ENCODE results near the gene PTPRN2. TPM values are rescaled to one million over a fixed set of nuclear protein-coding genes. Genes with fewer than 3 reads are reported as not detected.

The PTPRN2 gene
- total RNA-seq, 1 experiment from 2014 or later, result 2.1 TPM

DNA sequence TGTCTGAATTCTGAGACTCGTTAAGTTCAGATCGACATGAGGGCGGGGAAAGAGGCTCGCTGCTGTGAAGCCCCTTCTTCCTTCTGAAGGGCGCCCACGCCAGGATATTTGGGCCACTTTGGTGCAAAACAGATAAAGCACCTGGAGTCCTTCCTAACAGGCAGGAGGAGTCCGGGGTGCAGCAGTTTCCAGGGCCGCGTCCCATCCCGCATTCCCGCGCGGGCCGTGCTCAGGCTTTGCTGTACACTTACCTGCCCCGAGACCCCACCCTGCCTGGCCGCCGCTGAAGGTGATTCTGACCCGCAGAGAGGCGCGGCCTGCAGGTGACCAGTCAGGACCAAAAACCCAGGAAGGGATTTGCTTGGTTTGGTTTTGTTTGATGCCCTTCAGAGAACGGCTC, 454.6 kb downstream of the PTPRN2 start:
- no peak overlapping the region for H3K9ac ChIP-seq (ENCODE audit: low read length)
- no peaks in the 10 kb centered on the region for H3K79me2 ChIP-seq (ENCODE audit: insufficient read depth, low read length)
- H3K4me1 ChIP-seq (ENCODE audit: control insufficient read depth in 1 of 2, insufficient read depth in 2 of 2, low read length in 2 of 2), result no peaks in the 10 kb centered on the region
- H3K9me3 ChIP-seq (ENCODE audit: control insufficient read depth in 1 of 2, insufficient read depth in 1 of 2, low read depth in 1 of 2, low read length in 2 of 2), result peaks cover 11 to 20% of the 10 kb centered on the region in 2 experiments; a peak in 1 of 4 replicates
- H2AFZ ChIP-seq (ENCODE audit: low read depth, low read length, poor library complexity, severe bottlenecking), result no peak overlapping the region
- ChIA-PET RAD21 (ENCODE audit: low non-redundant PET in 1 of 2, low total read pairs in 2 of 2, uncharacterized antibody in 2 of 2, unreplicated experiment in 2 of 2) (no interaction called here), CTCF (no interaction called here), POLR2A (no interaction called here)
- no peaks in the 10 kb centered on the region for H3K9me2 ChIP-seq (ENCODE audit: insufficient read depth)
- no peaks in the 10 kb centered on the region for H3K36me3 ChIP-seq (ENCODE audit: control insufficient read depth in 1 of 2, insufficient read depth in 2 of 2, low read length in 2 of 2)
- H4K20me1 ChIP-seq (ENCODE audit: insufficient read depth), result no peaks in the 10 kb centered on the region
- H3K4me3 ChIP-seq (replicated peaks in 1 of 2; ENCODE audit: low read depth in 1 of 2, low read length in 2 of 2), result no peak overlapping the region
- H3K27ac ChIP-seq (ENCODE audit: low read depth, low read length), result no peak overlapping the region
- H3K4me2 ChIP-seq (ENCODE audit: low read length), result no peak overlapping the region
- no peak for TF ChIP-seq EGR1 (IDR thresholded peaks at IDR 0.05; ENCODE audit: low read depth)
- TF ChIP-seq RAD21 (IDR thresholded peaks at IDR 0.05; ENCODE audit: low read depth), result no peak
- no peak for TF ChIP-seq MAX (IDR thresholded peaks at IDR 0.05)
- TF ChIP-seq CBX3 (IDR thresholded peaks at IDR 0.05; ENCODE audit: low read depth), result no peak
- TF ChIP-seq EZH2phosphoT487 (IDR thresholded peaks at IDR 0.05; ENCODE audit: borderline replicate concordance), result no peak
- no peak for TF ChIP-seq TCF7L2 (IDR thresholded peaks at IDR 0.05; ENCODE audit: borderline replicate concordance, extremely low read depth, insufficient read depth, insufficient read length)
- TF ChIP-seq ZFX (IDR thresholded peaks at IDR 0.05), result no peak
- BruUV-seq (replicated peaks), result no TSS peak
- DNase-seq (ENCODE audit: low read depth, low spot score) (no peak), ATAC-seq (no peak)
- no peaks in the 10 kb centered on the region for H3K27me3 ChIP-seq (ENCODE audit: insufficient read depth, low read length)
- intact Hi-C loops (cut with micrococcal nuclease), result no loop called here

DNA sequence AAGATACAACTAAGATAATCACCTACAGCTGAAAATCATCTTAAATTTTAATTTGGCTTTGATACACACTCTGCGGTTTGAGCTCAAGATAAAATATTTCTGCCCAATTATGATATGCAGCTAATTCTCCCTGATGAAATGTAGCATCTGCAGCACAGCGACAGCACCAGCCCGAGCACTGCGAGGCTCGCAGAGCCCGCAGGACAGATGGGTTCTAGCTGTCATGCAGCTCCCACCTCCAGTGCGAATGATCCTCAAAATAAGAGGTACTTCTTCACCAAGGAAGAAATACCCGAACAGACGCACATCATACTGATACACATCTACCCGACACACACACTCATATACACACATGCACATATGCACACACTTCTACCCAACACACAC, 457.6 kb downstream of the PTPRN2 start:
- Histone ChIP-seq H3K9me3 (ENCODE audit: control insufficient read depth in 1 of 2, insufficient read depth in 1 of 2, low read depth in 1 of 2, low read length in 2 of 2) (peaks cover 11 to 20% of the 10 kb centered on the region in 2 experiments; a peak in 2 of 4 replicates), H3K9ac (ENCODE audit: low read length) (no peak overlapping the region), H2AFZ (ENCODE audit: low read depth, low read length, poor library complexity, severe bottlenecking) (no peak overlapping the region), H3K4me1 (ENCODE audit: control insufficient read depth in 1 of 2, insufficient read depth in 2 of 2, low read length in 2 of 2) (no peaks in the 10 kb centered on the region), H3K79me2 (ENCODE audit: insufficient read depth, low read length) (no peaks in the 10 kb centered on the region), H3K9me2 (ENCODE audit: insufficient read depth) (no peaks in the 10 kb centered on the region), H3K4me2 (ENCODE audit: low read length) (no peak overlapping the region), H3K27me3 (ENCODE audit: insufficient read depth, low read length) (no peaks in the 10 kb centered on the region), H4K20me1 (ENCODE audit: insufficient read depth) (no peaks in the 10 kb centered on the region), H3K4me3 (replicated peaks in 1 of 2; ENCODE audit: low read depth in 1 of 2, low read length in 2 of 2) (no peak overlapping the region), H3K27ac (ENCODE audit: low read depth, low read length) (no peak overlapping the region), H3K36me3 (ENCODE audit: control insufficient read depth in 1 of 2, insufficient read depth in 2 of 2, low read length in 2 of 2) (no peaks in the 10 kb centered on the region)
- ChIA-PET RAD21 (ENCODE audit: low non-redundant PET in 1 of 2, low total read pairs in 2 of 2, uncharacterized antibody in 2 of 2, unreplicated experiment in 2 of 2) (no interaction called here), CTCF (no interaction called here), POLR2A (no interaction called here)
- TF ChIP-seq, protein P1, sequence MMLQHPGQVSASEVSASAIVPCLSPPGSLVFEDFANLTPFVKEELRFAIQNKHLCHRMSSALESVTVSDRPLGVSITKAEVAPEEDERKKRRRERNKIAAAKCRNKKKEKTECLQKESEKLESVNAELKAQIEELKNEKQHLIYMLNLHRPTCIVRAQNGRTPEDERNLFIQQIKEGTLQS (IDR thresholded peaks at IDR 0.05), result no peak
- TF ChIP-seq ZFX (IDR thresholded peaks at IDR 0.05) (no peak), MAX (IDR thresholded peaks at IDR 0.05) (no peak), ELF1 (IDR thresholded peaks at IDR 0.05; ENCODE audit: borderline replicate concordance, low read depth) (no peak), RAD21 (IDR thresholded peaks at IDR 0.05; ENCODE audit: low read depth) (no peak), YY1 (IDR thresholded peaks at IDR 0.05; ENCODE audit: extremely low read depth, insufficient replicate concordance, low read depth, low read length) (no peak), SRF (IDR thresholded peaks at IDR 0.05; ENCODE audit: low read depth) (no peak), CEBPB (IDR thresholded peaks at IDR 0.05; ENCODE audit: low read depth) (no peak), JUND (IDR thresholded peaks at IDR 0.05) (no peak)
- TF ChIP-seq, protein P2, sequence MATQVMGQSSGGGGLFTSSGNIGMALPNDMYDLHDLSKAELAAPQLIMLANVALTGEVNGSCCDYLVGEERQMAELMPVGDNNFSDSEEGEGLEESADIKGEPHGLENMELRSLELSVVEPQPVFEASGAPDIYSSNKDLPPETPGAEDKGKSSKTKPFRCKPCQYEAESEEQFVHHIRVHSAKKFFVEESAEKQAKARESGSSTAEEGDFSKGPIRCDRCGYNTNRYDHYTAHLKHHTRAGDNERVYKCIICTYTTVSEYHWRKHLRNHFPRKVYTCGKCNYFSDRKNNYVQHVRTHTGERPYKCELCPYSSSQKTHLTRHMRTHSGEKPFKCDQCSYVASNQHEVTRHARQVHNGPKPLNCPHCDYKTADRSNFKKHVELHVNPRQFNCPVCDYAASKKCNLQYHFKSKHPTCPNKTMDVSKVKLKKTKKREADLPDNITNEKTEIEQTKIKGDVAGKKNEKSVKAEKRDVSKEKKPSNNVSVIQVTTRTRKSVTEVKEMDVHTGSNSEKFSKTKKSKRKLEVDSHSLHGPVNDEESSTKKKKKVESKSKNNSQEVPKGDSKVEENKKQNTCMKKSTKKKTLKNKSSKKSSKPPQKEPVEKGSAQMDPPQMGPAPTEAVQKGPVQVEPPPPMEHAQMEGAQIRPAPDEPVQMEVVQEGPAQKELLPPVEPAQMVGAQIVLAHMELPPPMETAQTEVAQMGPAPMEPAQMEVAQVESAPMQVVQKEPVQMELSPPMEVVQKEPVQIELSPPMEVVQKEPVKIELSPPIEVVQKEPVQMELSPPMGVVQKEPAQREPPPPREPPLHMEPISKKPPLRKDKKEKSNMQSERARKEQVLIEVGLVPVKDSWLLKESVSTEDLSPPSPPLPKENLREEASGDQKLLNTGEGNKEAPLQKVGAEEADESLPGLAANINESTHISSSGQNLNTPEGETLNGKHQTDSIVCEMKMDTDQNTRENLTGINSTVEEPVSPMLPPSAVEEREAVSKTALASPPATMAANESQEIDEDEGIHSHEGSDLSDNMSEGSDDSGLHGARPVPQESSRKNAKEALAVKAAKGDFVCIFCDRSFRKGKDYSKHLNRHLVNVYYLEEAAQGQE (IDR thresholded peaks at IDR 0.05; ENCODE audit: low read depth), result no peak
- TF ChIP-seq, protein P3, sequence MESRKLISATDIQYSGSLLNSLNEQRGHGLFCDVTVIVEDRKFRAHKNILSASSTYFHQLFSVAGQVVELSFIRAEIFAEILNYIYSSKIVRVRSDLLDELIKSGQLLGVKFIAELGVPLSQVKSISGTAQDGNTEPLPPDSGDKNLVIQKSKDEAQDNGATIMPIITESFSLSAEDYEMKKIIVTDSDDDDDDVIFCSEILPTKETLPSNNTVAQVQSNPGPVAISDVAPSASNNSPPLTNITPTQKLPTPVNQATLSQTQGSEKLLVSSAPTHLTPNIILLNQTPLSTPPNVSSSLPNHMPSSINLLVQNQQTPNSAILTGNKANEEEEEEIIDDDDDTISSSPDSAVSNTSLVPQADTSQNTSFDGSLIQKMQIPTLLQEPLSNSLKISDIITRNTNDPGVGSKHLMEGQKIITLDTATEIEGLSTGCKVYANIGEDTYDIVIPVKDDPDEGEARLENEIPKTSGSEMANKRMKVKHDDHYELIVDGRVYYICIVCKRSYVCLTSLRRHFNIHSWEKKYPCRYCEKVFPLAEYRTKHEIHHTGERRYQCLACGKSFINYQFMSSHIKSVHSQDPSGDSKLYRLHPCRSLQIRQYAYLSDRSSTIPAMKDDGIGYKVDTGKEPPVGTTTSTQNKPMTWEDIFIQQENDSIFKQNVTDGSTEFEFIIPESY (IDR thresholded peaks at IDR 0.05; ENCODE audit: extremely low read depth, insufficient replicate concordance, low read length), result no peak
- intact Hi-C loops (cut with micrococcal nuclease), result no loop called here
- BruUV-seq (replicated peaks), result no TSS peak
- no peak for DNase-seq (ENCODE audit: low read depth, low spot score)
- no peak for ATAC-seq
